ENCODE measurements around the gene LST1.

Gene LST1

GRCh38 chr6:31619805-31620585, 33.9 kb downstream of the LST1 start:
- peak; percentile 88 to 96 for DNase-seq (ENCODE audit: low read depth in 2 of 2)

GRCh38 chr6:31620586-31621319, 34.7 kb downstream of the LST1 start, which contains the start of gene PRRC2A:
Gene PRRC2A, plus strand, starts transcription at chr6:31620715. Its CDS starts 2,075 bp downstream, at chr6:31622790.
- DNase-seq (ENCODE audit: low read depth in 2 of 2) = peak; percentile 70 to 92

DNA sequence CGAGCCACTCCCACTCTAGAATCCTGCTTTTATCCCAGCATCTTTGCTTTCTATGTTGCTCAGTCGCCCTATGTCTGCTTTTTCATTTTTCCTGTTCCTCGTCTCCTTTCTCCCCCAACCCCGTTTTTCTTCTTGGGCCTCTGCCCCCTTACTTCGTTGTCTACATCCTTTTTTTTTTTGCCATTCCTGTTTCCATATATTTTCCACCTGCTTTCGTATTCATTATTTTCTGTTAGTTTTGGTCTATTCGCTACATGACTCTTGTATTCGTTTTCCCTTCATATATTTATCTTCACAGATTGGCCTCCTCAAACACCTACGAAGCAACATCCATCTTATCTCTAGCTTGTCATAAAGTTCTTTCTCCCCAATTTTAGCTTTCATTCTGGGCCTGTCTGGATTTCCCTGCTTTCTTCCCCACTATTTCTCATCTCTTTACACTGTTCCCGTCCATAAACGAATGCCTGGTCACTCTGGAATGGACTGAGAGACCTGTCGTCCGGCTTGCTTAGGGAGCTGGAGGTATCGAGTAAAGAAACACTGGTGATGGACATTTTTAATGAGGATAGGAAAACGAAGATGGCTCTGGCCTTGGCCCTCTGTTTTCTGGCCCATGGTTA, 35.4 kb downstream of the LST1 start:
- no peak for DNase-seq (ENCODE audit: low read depth in 2 of 2)

- DNase-seq (ENCODE audit: low read depth in 2 of 2) = no peak
These were observed 35.9 kb downstream of the LST1 start for GRCh38 chr6:31621991-31622390.

DNA sequence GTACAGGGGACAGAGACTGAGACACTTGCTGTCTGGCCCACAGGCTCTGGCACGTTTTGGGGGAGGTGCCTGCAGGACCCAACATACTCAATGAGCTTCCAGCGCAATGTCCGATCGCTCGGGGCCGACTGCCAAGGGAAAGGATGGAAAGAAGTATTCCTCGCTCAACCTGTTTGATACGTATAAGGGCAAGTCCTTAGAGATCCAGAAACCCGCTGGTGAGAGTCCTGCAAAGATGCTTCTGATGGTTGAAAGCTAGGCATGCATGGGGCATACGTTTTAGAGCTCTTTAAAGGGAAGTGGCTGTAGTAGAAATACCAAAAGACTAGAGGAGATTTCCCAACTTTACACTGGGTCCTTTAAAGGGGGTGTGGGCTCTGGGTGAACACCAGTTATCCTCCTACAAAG, 36.6 kb downstream of the LST1 start:
- DNase-seq (ENCODE audit: low read depth in 2 of 2) = no peak

- no peak for DNase-seq (ENCODE audit: low read depth in 2 of 2)
These were observed 38.0 kb downstream of the LST1 start for GRCh38 chr6:31624070-31624469.

DNA sequence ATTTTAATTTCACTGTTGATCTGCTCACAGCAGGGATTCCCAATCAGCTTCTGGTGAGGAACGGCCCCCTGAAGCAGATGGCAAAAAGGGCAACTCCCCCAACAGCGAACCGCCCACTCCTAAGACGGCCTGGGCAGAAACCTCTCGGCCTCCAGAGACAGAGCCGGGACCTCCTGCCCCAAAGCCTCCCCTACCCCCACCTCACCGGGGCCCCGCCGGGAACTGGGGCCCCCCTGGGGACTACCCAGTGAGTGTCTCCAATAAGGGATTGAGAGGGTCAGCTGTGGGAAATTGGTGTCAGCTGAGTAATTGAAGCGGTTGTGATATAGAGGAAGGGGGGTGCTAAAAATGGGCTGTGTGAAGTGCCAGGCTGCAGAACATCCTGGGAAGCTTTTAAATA, 40.9 kb downstream of the LST1 start:
- DNase-seq (ENCODE audit: low read depth in 2 of 2) = no peak

GRCh38 chr6:31627690-31628287, 41.7 kb downstream of the LST1 start:
- DNase-seq (ENCODE audit: low read depth in 2 of 2) = no peak

DNA sequence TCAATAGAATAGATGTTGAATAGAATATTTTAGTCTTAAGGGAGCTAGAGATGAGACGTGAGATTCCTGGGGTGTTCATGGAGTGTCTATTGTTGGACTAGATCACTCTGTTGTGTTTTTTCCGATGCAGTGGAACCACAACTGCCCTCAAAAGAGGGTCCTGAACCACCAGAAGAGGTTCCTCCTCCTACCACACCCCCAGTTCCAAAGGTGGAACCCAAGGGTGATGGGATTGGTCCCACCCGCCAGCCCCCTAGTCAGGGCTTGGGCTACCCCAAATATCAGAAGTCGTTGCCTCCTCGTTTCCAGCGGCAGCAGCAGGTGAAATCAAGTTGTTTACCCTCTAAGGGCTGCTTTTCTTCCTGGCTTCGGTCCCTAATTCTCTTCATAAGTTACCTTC, 42.9 kb downstream of the LST1 start:
- DNase-seq (ENCODE audit: low read depth in 2 of 2) = no peak

- DNase-seq (ENCODE audit: low read depth in 2 of 2) = no peak
These were observed 44.3 kb downstream of the LST1 start for GRCh38 chr6:31630177-31630934.

DNA sequence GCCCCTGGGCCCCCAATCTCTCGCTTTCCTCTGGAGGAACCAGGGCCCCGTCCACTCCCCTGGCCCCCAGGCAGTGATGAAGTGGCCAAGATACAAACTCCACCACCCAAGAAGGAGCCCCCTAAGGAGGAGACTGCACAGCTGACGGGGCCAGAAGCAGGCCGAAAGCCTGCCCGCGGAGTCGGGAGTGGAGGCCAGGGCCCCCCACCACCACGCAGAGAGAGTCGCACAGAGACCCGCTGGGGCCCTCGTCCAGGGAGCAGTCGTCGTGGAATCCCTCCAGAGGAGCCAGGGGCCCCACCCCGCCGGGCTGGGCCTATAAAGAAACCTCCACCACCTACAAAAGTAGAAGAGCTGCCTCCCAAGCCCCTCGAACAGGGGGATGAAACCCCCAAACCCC, 45.1 kb downstream of the LST1 start:
- no peak for DNase-seq (ENCODE audit: low read depth in 2 of 2)

DNA sequence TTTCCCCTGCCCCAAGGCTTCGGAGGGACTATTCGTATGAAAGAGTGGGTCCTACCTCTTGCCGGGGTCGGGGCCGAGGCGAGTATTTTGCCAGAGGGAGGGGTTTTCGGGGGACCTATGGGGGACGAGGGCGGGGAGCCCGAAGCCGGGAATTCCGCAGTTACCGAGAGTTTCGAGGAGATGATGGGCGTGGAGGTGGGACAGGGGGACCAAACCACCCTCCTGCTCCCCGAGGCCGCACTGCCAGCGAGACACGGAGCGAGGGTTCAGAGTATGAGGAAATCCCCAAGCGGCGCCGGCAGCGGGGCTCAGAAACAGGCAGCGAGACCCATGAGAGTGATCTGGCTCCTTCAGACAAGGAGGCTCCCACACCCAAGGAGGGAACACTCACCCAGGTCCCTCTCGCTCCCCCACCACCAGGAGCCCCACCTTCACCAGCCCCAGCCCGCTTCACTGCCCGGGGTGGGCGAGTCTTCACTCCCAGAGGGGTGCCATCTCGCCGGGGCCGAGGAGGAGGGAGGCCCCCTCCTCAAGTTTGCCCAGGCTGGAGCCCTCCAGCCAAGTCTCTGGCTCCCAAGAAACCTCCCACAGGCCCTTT, 45.7 kb downstream of the LST1 start:
- no peak for DNase-seq (ENCODE audit: low read depth in 2 of 2)

DNA sequence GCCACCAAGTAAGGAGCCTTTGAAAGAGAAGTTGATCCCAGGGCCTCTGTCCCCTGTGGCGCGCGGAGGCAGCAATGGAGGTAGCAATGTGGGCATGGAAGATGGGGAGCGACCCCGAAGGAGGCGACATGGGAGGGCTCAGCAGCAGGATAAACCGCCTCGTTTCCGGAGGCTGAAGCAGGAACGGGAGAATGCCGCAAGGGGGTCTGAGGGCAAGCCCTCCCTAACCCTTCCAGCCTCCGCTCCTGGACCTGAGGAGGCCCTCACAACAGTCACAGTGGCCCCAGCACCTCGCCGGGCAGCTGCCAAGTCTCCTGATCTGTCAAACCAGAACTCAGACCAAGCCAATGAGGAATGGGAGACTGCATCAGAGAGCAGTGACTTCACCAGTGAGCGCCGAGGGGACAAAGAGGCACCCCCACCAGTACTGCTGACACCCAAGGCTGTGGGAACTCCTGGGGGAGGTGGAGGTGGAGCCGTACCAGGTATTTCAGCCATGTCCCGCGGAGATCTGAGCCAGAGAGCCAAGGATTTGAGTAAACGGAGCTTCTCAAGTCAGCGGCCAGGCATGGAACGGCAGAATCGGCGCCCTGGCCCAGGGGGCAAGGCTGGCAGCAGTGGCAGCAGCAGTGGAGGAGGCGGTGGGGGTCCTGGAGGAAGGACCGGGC, 46.3 kb downstream of the LST1 start:
- DNase-seq (ENCODE audit: low read depth in 2 of 2) = no peak

GRCh38 chr6:31633447-31633846, 47.4 kb downstream of the LST1 start:
- no peak for DNase-seq (ENCODE audit: low read depth in 2 of 2)

- DNase-seq (ENCODE audit: low read depth in 2 of 2) = no peak
These were observed 48.1 kb downstream of the LST1 start for GRCh38 chr6:31634131-31634530.

GRCh38 chr6:31634969-31635575, 49.0 kb downstream of the LST1 start:
- DNase-seq (ENCODE audit: low read depth in 2 of 2) = no peak

DNA sequence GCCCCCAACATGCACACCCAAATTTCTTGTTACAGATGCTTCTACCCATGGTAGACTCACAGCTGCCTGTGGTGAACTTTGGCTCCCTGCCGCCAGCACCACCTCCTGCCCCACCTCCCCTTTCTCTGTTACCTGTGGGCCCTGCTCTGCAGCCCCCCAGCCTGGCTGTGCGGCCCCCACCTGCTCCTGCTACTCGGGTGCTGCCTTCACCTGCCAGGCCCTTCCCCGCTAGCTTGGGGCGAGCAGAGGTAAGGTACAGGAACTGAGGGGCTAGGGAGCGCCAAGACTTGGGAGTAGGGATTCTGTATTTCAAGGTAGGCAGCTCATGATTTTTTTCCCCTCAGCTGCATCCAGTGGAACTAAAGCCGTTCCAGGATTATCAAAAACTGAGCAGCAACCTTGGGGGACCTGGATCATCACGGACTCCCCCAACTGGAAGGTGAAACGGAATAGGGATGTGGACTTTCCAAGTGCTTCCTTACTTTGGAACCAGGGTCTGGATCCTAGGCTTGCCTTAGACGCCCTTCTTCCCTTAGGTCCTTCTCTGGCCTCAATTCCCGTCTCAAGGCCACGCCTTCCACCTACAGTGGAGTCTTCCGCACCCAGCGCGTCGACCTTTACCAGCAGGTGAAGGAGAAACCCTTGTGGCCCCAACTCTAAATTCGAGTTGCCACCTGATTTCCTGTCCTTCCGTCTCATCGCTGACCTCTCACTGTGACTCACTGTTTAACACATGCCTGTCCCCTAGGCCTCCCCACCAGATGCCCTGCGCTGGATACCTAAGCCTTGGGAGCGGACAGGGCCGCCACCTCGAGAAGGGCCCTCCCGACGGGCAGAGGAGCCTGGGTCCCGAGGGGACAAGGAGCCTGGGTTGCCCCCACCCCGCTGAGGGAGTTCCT, 50.9 kb downstream of the LST1 start:
- no peak for DNase-seq (ENCODE audit: low read depth in 2 of 2)

Measured in stimulated activated CD4-positive, alpha-beta T cell treated with anti-CD3 and anti-CD28 coated beads, Interleukin-1b, Interleukin-23, amount 100 ng/mL, for 4 hours (primary cell).